ENCODE measurements around the gene FBXO17.

FBXO17 gene

GRCh38 chr19:38919837-38920601 is 55.5 kb downstream of the FBXO17 start:
- H3K79me2 ChIP-seq (ENCODE audit: control insufficient read depth, low read length) = no peaks in the 10 kb centered on the region
- no peaks in the 10 kb centered on the region for H4K20me1 ChIP-seq (ENCODE audit: control insufficient read depth, insufficient read depth, low read depth, low read length)
- H3K36me3 ChIP-seq (ENCODE audit: control insufficient read depth, low read length) = peaks cover 16% of the 10 kb centered on the region
- H3K27ac ChIP-seq (ENCODE audit: low read depth, low read length) = no peak overlapping the region
- TF ChIP-seq CTCF (IDR thresholded peaks at IDR 0.05; ENCODE audit: low read depth, low read length, poor library complexity, severe bottlenecking) (no peak), EZH2phosphoT487 (IDR thresholded peaks at IDR 0.05; ENCODE audit: borderline replicate concordance, low read length) (no peak)
- H3F3A ChIP-seq (ENCODE audit: control insufficient read depth, insufficient read depth) = no peaks in the 10 kb centered on the region
- H3K4me1 ChIP-seq (ENCODE audit: control insufficient read depth, low read length) = no peaks in the 10 kb centered on the region
- H3K9me3 ChIP-seq (ENCODE audit: control insufficient read depth, insufficient read depth, low read length) = no peaks in the 10 kb centered on the region
- H3K9me2 ChIP-seq (replicated peaks; ENCODE audit: control insufficient read depth, low read length) = no peaks in the 10 kb centered on the region
- no peaks in the 10 kb centered on the region for H3K27me3 ChIP-seq (ENCODE audit: control insufficient read depth, low read length)
- no peak overlapping the region for H3K4me2 ChIP-seq (ENCODE audit: low read length)
- no peak overlapping the region for H3K4me3 ChIP-seq (ENCODE audit: low read length)

- H3K27ac ChIP-seq (ENCODE audit: low read depth, low read length) = no peak overlapping the region
- no peaks in the 10 kb centered on the region for H3K27me3 ChIP-seq (ENCODE audit: control insufficient read depth, low read length)
- H3K9me2 ChIP-seq (replicated peaks; ENCODE audit: control insufficient read depth, low read length) = no peaks in the 10 kb centered on the region
- H4K20me1 ChIP-seq (ENCODE audit: control insufficient read depth, insufficient read depth, low read depth, low read length) = no peaks in the 10 kb centered on the region
- no peak overlapping the region for H3K4me2 ChIP-seq (ENCODE audit: low read length)
- H3K4me3 ChIP-seq (ENCODE audit: low read length) = no peak overlapping the region
- TF ChIP-seq EZH2phosphoT487 (IDR thresholded peaks at IDR 0.05; ENCODE audit: borderline replicate concordance, low read length) (no peak), CTCF (IDR thresholded peaks at IDR 0.05; ENCODE audit: low read depth, low read length, poor library complexity, severe bottlenecking) (no peak)
- no peaks in the 10 kb centered on the region for H3F3A ChIP-seq (ENCODE audit: control insufficient read depth, insufficient read depth)
- H3K79me2 ChIP-seq (ENCODE audit: control insufficient read depth, low read length) = no peaks in the 10 kb centered on the region
- H3K36me3 ChIP-seq (ENCODE audit: control insufficient read depth, low read length) = peaks cover 9% of the 10 kb centered on the region; the same call in 1 of the 2 replicates
- H3K4me1 ChIP-seq (ENCODE audit: control insufficient read depth, low read length) = no peaks in the 10 kb centered on the region
- no peaks in the 10 kb centered on the region for H3K9me3 ChIP-seq (ENCODE audit: control insufficient read depth, insufficient read depth, low read length)
Observed at GRCh38 chr19:38918526-38918925, 57.0 kb downstream of the FBXO17 start.

GRCh38 chr19:38917921-38918491 is 57.5 kb downstream of the FBXO17 start:
- Histone ChIP-seq H3K9me3 (ENCODE audit: control insufficient read depth, insufficient read depth, low read length) (no peaks in the 10 kb centered on the region), H3K4me3 (ENCODE audit: low read length) (no peak overlapping the region), H3K27ac (ENCODE audit: low read depth, low read length) (no peak overlapping the region), H3K4me2 (ENCODE audit: low read length) (no peak overlapping the region), H3K27me3 (ENCODE audit: control insufficient read depth, low read length) (no peaks in the 10 kb centered on the region), H3K4me1 (ENCODE audit: control insufficient read depth, low read length) (no peaks in the 10 kb centered on the region), H3K36me3 (ENCODE audit: control insufficient read depth, low read length) (peaks cover 9% of the 10 kb centered on the region; the same call in 1 of the 2 replicates), H4K20me1 (ENCODE audit: control insufficient read depth, insufficient read depth, low read depth, low read length) (no peaks in the 10 kb centered on the region), H3F3A (ENCODE audit: control insufficient read depth, insufficient read depth) (no peaks in the 10 kb centered on the region), H3K9me2 (replicated peaks; ENCODE audit: control insufficient read depth, low read length) (no peaks in the 10 kb centered on the region), H3K79me2 (ENCODE audit: control insufficient read depth, low read length) (no peaks in the 10 kb centered on the region)
- no peak for TF ChIP-seq CTCF (IDR thresholded peaks at IDR 0.05; ENCODE audit: low read depth, low read length, poor library complexity, severe bottlenecking)
- TF ChIP-seq EZH2phosphoT487 (IDR thresholded peaks at IDR 0.05; ENCODE audit: borderline replicate concordance, low read length) = no peak
